ENCODE data around the gene TLCD5.
A peak's percentile ranks its signal among the peaks of the same experiment; 100 is the strongest.

Gene TLCD5

DNA sequence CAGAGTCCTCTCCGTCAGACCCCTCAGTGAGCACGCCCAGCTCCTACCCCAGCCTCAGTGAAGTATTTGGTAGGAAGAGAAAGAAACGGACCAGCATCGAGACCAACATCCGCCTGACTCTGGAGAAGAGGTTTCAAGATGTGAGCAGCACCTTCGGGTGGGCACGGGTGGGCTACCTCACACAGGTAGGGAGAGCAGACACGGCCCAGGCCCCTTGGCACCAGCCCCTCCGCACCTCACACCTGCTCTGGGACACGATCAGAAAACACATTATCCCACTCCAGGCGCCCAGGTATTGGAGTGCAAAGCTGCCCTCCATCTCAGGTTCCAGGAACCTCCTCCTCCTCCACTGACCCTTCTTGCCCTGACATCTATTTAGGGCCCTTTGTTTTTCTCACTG, 17.6 kb upstream of the TLCD5 start:
- DNase-seq (ENCODE audit: low read depth) = no peak

DNA sequence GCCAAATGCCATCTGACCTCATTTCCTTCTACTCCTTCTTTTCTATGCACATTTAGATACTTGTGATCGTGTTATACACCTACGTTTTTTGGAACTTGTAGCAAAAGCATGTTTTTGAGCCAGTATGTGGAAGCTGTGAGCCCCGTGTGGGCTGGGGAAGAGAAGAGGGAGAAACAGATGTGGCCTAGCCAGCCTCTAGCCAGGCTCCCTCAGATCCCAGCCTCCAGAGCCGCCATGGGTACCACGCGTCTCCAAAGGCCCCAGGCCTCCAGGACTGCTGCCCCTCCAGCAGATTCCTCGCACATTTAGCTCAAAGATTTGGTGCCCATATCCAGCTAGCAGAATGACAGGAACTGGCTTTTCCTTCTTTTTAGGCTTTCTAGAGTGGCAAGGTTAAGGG, 17.0 kb upstream of the TLCD5 start:
- DNase-seq (ENCODE audit: low read depth) = no peak

DNA sequence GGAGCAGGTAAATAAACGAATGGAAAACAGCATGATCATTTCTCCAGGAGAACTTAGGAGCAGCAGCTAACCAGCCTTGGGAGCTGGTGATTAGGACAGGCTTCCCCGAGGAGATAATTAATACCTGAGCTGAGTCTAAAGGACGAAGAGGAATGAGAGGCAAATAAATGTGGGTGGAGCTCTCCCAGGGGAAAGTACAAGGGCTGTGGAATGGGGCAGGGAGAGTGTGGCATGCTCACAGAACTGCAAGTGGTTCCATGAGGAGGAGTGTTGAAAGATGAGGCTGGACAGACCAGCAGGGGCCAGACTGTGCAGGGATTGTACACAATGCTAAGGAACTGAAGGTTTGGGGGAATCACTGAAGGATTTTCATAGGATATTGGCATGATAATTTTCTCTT, 14.2 kb upstream of the TLCD5 start:
- no peak for DNase-seq (ENCODE audit: low read depth)

DNA sequence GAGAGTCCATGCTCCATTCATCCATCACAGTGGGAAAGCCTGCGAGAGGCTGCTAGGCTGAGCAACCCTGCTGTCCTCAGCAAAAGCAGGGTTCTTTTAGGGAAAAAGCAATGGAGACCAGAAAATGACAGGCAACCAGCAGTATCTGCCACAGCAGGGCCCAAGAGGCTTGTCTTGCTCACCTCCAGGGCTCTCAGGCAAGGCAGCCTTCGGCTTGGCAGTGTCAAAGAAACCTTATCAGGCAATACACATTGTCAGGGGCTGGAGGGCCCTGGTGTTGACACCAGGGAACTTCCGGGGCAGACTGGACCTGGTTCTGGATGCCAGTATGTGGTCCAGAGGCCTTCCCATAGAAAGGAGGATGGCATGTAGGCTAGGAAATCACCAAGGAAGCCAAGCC, 10.2 kb upstream of the TLCD5 start:
- no peak for DNase-seq (ENCODE audit: low read depth)

DNA sequence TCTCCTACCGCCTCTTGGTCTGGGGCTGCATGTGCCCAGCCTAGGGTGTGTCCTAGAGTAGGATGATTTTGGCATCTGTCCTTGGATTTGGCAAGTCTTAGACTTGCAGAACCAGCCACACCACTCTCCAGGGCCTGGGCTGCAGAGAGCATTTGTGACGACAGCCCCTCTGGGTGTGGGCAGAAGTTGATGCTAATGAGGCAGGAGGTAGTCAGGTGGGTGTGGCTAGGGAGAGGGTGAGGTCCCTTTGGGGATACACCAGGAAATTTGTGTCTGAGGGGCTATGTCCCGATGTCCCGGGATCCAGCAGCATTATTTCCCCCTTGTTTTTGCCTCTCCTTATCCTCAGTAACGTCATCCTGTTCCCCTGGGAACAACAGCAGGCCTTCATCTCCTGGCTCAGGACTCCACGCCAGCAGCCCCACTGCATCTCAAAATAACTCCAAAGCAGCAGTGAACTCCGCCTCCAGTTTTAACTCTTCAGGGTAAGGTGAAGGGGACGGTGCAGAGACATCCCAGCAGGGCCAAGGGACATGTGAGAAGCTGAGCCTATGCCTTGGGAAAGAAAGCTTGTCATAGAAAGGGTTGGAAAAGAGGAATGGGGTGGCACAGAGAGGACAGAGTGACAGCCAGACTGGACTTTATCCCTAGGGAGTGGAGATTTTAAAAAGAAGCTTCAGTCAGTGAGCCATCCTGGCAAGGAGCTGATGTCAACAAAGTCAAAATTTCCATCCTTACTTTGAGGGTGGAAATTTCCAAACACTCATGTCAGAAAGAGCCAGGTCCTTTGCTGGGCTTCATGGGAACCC, 8.0 kb upstream of the TLCD5 start:
- no peak for DNase-seq (ENCODE audit: low read depth)

DNA sequence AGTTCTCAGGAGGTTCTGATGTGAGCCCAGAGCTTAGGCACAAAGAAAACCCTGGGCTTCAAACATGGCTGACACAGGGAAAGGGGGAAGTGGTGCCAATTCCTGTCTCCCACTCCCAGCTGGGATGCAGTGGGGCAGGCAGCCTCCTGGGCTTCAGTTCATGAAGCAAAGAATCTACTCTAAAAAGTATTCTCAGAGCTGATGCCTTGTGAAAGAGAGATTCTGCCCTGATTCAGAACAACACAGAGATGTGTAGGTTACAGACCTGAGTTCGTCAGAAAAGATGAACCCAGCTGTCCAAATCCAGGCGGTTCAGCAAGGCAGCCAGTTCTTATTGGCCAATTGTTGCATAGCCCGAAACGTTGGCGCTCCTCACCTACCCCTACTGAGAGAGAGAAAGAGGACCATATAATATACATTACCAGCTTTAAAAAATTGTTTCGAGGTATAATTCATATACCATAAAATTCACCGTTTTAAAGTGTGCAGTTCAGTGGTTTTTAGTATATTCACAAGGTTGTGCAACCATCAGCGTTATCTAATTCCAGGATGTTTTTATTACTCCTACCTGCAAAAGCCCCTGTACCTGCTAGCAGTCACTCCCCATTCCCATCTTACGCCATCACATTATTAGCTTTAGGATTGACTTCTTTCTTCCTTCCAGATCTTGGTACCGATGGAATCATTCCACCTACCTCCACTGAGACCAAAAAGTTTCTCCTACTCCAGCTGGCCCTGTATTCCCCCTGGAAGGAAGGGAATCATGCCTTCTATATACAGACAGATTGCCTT, 7.2 kb upstream of the TLCD5 start:
- no peak for DNase-seq (ENCODE audit: low read depth)

DNA sequence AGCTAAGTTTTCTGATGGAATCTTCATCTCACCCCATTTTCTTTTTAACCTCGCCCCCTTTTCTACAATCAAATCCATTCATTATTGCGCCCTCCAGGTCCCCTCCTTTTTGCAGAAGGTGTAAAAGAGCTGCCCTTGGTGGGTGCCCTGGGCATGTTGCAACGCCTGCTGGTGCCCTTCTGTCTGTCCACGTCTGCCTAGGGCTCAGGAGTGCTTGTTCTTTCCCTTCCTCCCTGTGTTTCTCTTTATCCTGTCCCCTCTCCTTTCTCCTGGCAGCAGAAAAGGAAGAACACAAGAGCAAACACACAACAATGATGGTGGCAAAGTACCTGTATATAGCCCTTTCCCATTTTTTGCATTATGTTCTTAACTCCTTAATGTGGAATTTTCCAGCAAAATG, 6.2 kb upstream of the TLCD5 start:
- DNase-seq (ENCODE audit: low read depth) = no peak

DNA sequence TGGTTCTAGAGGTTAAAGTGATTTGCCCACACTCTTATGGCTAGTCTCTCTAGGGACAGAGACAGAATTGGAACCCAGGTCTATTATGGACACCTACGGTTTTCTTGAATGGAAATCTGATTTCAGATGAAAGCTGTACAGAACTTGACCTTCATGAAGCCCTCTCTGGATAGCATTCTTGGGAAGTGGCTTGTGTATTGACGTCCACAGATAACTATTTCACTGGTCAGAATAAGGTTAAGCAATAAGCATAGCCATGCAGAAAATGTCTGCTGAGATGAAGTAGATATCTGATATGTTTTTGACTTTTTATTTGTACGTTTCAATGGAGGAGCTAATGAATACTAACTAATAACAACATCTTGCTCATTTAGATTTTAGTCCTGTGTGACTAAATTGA, 1.1 kb downstream of the TLCD5 start:
- DNase-seq (ENCODE audit: low read depth) = peak; percentile 81

DNA sequence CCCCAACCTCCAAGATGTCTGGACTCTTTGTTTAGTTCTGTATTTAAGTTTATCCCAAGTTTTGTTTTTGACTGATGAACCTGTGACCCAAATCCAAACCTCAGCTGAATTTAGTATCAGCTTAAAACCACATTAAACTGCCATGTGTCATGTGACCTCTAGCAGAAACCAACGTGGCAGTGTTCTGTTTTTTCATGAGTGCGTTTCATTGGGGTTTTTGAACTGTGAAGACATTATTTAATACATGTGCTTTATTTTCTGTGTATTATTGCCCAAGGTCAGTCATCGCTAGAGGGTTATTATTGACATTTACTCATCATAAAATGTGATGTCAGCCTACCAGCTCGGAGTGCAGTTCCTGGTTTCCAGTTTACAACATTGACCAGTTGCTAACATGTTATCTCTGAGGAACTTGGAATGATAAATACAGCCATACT, 1.8 kb downstream of the TLCD5 start:
- peak; percentile 20 for DNase-seq (ENCODE audit: low read depth)

DNA sequence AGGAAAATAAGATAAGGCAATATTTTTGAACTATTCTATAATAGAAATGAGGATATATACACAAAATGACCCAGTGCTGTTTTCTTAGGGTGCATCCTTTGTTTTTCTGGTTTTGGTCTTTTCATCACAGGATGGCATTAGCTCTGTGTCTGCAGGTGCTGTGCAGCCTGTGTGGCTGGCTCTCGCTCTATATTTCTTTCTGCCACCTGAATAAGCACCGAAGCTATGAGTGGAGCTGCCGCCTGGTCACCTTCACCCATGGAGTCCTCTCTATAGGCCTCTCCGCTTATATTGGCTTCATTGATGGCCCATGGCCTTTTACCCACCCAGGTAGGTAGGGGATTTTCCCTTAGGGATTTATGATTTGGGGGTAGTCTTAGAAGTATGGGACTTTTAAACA, 2.2 kb downstream of the TLCD5 start:
- DNase-seq (ENCODE audit: low read depth) = no peak

DNA sequence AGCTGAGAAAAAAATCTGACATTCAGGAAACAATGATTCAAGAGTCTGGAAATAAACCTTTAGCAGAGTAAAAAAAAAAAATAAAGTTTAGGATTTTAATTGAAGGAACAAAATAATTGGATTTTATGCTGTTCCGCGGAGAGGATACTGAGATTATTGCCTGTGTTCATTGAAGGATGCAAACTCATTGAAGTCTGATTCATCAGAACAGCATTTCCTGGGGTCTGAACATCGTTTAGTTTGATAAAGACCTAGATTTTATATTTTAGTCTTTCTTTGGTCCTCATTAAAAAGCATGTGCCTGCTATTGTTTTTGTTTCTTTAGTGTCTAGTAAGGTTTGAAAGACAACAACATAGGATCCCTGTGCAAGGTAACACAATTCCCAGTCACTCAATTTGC, 4.5 kb downstream of the TLCD5 start:
- DNase-seq (ENCODE audit: low read depth) = peak; percentile 33

DNA sequence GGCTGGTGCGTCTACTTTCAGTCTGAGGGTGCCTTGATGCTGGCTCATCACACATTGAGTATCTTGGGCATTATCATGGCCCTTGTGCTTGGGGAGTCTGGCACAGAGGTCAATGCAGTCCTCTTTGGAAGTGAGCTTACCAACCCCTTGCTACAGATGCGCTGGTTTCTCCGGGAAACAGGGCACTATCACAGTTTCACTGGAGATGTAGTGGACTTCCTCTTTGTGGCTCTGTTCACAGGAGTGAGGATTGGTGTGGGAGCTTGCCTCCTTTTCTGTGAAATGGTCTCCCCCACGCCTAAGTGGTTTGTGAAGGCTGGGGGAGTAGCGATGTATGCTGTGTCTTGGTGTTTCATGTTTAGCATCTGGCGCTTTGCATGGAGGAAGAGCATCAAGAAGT, 4.9 kb downstream of the TLCD5 start:
- DNase-seq (ENCODE audit: low read depth) = no peak

DNA sequence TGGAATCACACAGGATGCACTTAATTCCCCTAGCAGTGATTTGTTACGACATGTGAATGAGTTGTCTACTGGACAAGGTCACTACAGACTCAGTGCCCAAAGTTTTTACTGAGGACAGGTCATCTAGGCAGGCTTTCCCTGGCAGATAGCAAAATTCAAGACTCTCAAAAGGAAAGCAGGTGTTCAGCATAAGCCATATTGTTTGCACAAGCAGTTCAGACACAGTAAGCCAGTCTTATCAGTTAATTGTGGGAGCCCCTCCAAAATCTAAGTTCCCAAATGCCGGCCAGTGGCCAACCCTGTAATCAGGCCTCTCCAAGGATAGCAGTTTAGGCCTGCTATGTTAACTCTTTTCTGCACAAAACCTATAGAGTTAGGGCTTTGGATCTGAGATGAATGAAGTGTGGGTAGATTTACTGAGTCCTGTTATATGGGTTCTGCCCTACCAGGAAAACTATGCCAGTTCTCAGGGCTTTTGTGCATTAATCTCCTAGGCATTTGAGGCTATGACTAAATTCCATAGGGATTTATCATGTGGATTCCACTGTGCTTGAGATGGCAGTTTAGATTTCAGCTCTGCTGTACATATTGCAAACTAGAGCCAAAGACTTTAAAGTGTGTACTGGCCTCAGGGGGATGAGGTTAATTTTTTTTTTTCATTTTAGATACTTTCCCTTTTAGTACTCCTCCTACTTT, 6.3 kb downstream of the TLCD5 start:
- DNase-seq (ENCODE audit: low read depth) = peak; percentile 96

DNA sequence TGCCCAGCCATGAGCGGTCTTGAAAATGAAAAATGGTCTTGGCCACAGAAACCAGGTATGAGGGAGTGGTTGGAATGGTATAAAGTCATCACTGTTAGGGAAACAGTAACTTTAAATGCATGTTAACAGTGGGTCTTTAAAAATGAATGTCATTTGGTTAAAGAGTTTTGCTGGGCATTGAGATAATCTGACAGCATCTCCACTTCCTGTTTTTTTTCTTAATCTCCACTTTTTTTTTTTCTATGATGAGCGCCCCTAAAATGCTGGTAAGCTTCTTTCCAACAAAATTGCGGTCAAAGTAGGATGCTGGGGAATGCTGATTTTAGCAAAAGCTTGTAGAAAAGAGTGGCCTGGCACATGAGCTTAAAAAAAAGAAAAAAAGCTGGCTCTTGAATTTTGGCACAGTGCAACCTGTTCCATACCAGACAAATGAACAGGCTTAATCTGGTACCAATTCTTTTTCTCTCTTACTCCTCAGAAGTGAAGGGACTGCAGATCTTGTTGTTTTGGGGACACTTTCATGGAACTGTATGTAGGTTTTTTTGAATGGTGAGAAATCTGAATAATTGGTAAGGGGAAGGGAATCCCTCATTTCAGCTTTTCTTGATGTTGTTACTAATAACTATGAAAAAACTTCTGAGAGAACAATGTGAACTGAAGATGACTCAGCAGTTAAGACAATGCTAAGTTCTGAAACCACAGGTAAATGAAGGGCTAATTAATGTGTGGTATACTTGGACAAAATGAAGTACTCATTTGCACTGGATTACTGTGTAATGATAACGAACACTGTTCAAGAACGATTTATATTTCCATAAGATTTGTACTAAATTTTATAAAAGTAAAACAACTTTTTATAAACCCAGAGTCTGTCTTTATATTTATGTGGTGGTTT, 8.0 kb downstream of the TLCD5 start:
- DNase-seq (ENCODE audit: low read depth) = peak; percentile 54

DNA sequence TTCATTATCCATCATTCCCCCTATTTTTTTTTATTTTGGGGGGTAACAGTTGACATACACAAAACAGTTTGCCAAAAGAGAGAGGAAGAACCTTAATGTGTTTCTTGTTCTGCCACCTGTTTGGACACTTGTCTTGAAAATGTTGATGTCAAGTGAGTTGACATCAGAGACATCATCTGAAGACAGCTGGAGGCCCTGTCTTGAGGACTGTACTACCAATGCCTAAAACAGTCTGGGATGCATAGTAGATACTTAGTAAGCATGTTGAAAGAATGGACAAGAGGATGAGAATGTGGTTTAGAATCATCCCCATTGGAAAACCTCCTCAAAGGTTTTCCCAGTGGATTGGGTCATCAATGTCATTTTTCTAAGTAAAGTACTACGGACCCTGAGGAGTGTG, 8.7 kb downstream of the TLCD5 start:
- DNase-seq (ENCODE audit: low read depth) = no peak

DNA sequence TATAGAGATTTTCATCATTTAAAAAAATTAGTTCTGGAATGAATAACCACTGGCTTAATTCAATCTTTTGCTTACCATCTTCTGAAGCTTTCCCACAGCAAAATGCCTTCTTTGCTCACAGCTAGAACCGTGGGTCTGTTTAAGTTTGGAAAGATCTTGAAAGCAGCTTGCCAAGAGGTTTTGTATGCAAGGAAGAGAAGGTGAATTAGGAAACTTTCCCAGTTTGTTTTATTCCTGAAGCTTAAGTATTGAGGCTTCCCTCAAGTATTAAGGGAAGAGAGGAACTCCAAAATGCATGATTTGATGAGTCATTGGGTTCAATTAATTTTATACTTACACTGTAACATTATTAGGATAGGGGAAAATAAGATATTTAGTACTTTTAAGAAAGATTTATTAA, 9.2 kb downstream of the TLCD5 start:
- no peak for DNase-seq (ENCODE audit: low read depth)

DNA sequence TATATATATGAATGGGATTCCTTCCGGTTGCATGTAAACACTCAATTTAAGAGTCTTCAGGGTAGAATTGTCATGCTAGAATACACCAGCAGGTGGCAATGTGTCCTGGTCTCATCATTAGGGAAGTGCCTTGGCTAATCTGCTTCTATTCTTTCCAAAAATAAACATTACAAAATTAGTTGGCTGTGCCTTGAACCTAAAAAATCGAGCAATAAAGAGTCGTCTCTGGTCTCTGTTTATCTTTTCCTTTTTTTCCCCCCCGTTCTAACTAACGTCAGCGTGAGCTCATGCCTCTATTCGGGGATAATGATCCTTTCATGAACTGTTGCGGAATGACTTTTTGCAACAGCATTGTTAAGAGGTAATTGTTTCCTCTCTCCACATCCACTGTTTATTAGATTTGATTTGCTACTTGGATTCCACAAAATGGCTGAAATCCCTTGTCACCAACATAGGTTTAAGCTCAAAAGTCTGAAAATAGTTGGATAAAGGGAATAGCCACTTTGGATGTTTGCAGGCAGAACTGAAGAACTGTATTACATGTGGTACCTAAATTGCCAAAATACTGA, 9.9 kb downstream of the TLCD5 start:
- DNase-seq (ENCODE audit: low read depth) = peak; percentile 87

DNA sequence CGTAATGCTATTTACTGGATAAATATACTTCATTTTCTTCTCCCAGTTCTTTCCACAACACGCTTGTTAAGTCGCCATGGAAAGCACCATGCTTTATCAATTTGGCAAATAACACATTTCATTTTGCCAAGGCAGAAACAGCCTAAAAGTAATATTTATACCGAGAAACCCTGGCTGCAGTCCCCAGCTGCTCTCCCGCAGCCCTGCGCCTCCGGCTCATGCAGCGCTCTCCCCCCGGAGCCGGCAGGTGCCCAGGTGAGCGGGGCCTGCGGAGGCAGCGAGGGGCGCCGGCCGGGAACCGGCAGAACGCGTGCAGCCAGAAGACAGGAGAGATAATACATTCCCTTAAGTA, 10.4 kb downstream of the TLCD5 start:
- no peak for DNase-seq (ENCODE audit: low read depth)

DNA sequence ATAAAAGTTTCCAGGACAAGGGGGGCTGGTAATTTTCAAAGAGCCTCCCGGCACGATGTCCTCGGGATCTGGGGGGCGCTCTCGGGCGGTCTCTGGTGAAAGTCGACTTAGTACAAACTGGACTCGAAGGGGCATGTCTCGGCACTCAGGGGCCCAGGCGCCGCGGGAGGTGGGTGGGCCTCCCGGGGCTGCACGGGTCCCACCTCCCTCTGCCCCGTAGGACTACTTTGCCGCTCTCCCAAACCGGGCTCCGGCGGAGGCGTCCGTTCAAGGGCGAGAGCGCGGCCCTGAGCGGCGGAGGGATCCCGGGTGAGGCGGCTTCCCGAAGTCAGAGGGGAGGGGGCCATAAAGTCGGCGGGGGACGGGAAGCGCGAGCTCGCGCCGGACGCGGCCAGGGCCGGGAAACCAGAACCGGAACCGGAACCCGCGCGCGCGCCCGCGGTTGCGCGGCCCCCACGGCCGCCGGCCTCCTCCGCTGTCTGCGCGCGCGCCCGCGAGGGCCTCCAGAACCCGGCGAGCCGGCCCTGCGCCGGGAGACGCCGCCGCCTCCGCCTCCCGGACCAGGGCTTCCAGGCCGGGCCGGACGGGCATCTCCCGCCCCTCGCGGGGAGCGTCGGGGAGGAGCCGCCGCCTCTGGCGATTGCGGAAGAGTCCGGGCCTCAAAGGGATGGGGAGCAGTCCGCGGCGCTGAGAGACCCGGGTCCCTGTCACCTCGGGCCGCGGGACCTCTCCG, 11.0 kb downstream of the TLCD5 start, which contains the start of gene ARHGEF12:
Gene ARHGEF12, plus strand, starts transcription at position 506 of the 733 bp plus-strand sequence. CDS start 831 bp downstream, outside the sequence.
- DNase-seq (ENCODE audit: low read depth) = peak; percentile 95

DNA sequence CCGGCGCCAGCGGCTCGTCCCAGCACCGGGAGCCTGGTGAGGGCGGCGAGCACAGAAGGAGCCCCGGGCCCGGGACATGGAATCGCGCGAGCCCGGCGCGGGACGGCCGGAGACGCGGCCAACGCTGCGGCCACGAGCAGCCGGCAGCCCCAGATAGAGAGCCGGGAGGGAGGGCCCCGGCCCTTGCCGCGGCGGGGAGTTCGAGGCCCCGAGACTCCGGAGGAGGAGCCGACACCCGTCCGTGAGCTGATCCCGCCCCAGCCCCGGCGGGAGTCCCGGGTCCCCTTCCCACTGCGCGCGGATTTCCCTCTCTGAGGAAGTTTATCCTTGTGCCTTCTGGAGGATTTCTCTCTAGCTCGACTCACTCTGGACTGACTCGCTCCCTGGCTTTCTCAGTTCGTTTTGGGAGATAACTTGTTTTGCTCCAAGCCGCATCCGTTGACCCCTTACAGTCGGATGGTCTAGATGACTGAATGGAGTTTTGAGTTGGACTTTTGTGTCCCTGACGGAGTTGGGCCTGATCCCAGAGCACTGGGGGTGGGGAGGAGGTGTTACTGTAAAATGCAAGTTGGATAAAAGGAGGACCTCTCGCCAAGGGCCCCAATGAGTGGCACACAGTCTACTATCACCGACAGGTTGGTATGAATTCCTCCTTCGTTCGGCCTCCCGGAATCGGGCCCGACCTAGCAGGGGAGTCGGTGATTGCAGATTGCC, 11.7 kb downstream of the TLCD5 start:
- peak; percentile 57 for DNase-seq (ENCODE audit: low read depth)
